ENCODE results near the gene PRKAG2.

DNA sequence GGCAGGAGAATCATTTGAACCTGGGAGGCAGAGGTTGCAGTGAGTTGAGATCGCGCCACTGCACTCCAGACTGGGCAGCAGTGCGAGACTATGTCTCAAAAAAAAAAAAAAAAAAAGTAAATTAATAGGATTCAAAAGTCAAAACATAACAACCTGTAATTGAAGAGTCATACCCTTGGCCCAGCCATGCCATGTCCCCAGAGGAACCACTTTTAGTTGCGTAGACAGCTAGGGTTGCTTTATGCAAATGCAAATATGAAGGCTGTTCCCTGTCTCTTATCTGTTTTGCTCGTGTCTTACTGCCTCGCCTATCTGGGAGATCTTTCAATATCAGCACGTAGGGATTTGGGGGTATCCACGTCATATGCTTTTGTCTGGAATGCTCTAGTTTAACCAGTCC, 73.1 kb downstream of the PRKAG2 start:
- TF ChIP-seq CTCF (IDR thresholded peaks at IDR 0.05) (no peak), POLR2A (IDR thresholded peaks at IDR 0.05) (no peak)

Data from lower leg skin (tissue), 3 donors.